Stimulated activated naive CD8-positive, alpha-beta T cell treated with anti-CD3 and anti-CD28 coated beads, Interleukin-15, amount 100 ng/mL, for 72 hours (primary cell): Measurements from ENCODE around the gene DDRGK1.
"Not testable (repeated sequence)": the region's sequence is repeated elsewhere in the genome, so short reads cannot be mapped to it uniquely, and the experiment has no call there.

Experiments used
- ATAC-seq: fragments of 150-1000 bp; cut with Tn5 transposase; 2 replicates; pipeline ENCODE4 v1.10.0; 2021; ENCODE audit warnings: mild to moderate bottlenecking, moderate library complexity
- DNase-seq, 2 donors: peaks; one replicate each; pipeline ENCODE4 v3.0.0; 2021 to 2022
- H3K27ac Mint-ChIP-seq, 2 donors: one replicate each; pipeline ENCODE4 v1.8.0; 2022; ENCODE audit warnings: mild to moderate bottlenecking in 2 of 2, mixed read lengths in 2 of 2, moderate library complexity in 2 of 2
- H3K27me3 Mint-ChIP-seq: one replicate; pipeline ENCODE4 v1.8.0; 2022; ENCODE audit warnings: mixed read lengths
- H3K4me1 Mint-ChIP-seq: one replicate; pipeline ENCODE4 v1.8.0; 2022; ENCODE audit warnings: mild to moderate bottlenecking, mixed read lengths
- H3K4me3 Mint-ChIP-seq, 2 donors: one replicate each; pipeline ENCODE4 v1.8.0; 2022; ENCODE audit warnings: mild to moderate bottlenecking in 2 of 2, mixed read lengths in 2 of 2, moderate library complexity in 1 of 2
- H3K9me3 Mint-ChIP-seq, 2 donors: one replicate each; pipeline ENCODE4 v1.8.0; 2022; ENCODE audit warnings: mixed read lengths in 2 of 2

Gene DDRGK1

DNA sequence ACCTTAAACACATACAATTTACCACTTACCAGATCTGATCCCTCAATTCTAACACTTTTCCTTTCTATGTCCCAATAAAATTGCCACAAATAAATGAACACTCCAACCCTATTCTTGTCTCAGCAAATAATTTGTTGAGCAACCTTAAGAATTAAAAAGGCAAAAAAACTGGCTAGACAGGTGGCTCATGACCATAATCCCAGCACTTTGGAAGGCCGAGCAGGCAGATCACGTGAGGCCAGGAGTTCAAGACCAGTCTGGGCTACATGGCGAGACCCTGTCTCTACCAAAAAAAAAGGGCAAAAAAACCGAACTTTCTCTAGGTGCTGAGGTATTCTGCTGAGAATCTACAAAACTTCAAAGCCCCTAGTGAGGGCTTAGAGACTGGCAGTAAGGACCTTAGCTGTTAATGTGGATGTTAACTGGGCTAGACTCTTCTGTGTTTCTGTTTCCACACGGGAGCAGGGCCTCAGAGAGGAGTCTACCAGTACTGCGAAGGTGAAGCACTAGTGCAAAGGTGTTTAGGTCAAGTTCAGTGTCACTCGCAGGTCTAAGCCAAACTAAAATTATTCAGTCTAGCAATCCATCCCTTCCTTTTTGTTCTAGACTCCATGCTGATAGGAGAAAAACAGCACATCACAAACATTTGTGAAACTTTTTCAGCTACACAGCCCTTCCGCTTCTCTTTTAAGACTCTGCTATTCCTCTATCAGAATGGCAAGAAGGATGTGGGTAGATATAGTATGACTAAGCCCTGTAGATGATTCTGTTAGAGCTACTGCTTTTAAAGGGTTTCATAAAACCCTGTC lies 47.5 kb downstream of the DDRGK1 start:
- peak overlapping the region; percentile 80 to 88 for H3K4me3 Mint-ChIP-seq
- H3K27me3 Mint-ChIP-seq: no peaks in the 10 kb centered on the region
- H3K4me1 Mint-ChIP-seq: peaks cover 73% of the 10 kb centered on the region
- H3K27ac Mint-ChIP-seq: peak overlapping the region; percentile 61 to 85
- no peaks in the 10 kb centered on the region for H3K9me3 Mint-ChIP-seq
- DNase-seq (no peak), ATAC-seq (peak; percentile 93)

DNA sequence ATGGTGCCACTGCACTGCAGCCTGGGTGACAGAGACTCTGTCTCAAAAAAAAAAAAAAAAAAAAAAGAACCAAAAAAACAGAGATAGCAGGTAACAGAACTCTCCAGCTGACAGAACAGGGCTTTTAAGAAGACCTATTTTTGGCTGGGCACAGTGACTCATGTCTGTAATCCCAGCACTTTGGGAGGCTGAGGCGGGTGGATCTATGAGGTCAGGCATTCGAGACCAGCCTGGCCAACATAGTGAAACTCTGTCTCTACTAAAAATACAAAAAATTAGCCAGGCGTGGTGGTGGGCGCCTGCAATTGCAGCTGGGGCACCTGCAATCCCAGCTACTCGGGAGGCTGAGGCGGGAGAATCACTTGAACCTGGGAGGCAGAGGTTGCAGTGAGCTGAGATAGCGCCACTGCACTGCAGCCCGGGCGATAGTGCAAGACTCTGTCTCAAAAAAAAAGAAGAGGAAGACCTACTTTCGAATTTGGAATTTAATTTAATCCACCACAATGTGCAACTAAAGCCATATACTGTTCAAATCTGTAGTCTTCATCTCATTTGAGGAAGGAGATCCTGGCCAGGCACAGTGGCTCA lies 52.3 kb downstream of the DDRGK1 start:
- H3K4me3 Mint-ChIP-seq, H3K27ac Mint-ChIP-seq, H3K9me3 Mint-ChIP-seq, ATAC-seq, H3K27me3 Mint-ChIP-seq, DNase-seq: not testable (repeated sequence)
- H3K4me1 Mint-ChIP-seq: peaks cover 86% of the 10 kb centered on the region

DNA sequence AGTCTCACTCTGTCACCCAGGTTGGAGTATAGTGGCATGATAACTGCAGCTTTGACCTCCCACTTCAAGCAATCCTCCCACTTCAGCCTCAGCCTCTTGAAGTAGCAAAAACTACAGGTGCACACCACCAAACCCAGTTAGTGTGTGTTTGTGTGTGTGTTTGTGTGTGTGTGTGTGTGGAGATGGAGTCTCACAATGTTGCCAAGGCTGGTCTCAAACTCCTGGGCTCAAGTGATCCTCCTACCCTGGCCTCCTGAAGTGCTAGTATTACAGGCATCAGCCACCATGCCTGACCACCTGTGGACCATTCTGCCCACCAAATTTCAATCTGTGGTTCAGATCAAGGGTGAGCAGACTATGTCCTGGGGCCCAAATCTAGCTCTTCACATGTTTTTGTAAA lies 53.6 kb downstream of the DDRGK1 start:
- no peaks in the 10 kb centered on the region for H3K27me3 Mint-ChIP-seq
- DNase-seq (no peak), ATAC-seq (no peak)
- no peaks in the 10 kb centered on the region for H3K9me3 Mint-ChIP-seq
- peak overlapping the region in 1 of 2 donors; percentile 42 for H3K27ac Mint-ChIP-seq
- H3K4me3 Mint-ChIP-seq: no peak overlapping the region
- H3K4me1 Mint-ChIP-seq: peaks cover 78% of the 10 kb centered on the region

DNA sequence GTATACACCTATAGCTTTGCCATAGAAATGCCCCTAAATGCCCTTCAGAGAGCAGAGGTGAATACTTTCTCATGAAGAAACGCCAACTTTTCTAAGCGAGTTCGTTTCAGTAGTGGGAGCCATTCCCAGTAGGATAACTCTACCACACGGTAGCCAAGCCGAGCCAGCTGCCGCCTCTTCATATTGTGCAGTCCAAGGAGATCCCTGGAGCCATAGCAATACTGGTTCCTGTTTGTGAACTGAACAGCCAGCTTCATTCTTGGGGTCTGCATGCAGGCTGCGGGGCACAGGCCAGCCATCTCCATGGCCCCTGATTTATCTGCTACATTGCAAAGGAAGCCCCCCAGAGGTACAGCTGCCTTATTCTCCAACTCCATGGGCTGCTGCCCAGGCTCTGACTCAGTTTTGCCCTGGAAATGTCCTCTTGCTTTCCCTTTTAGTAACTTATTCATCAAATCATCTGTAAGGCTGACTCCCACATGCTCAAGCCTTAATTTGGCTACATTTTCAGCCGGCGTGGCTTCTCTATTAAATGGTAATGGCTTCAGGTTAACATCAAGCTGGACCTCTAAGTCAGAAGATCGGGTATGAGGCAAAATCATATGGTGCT lies 57.6 kb downstream of the DDRGK1 start:
- peaks cover 40% of the 10 kb centered on the region for H3K4me1 Mint-ChIP-seq
- DNase-seq: no peak
- ATAC-seq: no peak
- H3K4me3 Mint-ChIP-seq: no peak overlapping the region
- no peak overlapping the region for H3K27ac Mint-ChIP-seq
- no peaks in the 10 kb centered on the region for H3K27me3 Mint-ChIP-seq
- no peaks in the 10 kb centered on the region for H3K9me3 Mint-ChIP-seq

DNA sequence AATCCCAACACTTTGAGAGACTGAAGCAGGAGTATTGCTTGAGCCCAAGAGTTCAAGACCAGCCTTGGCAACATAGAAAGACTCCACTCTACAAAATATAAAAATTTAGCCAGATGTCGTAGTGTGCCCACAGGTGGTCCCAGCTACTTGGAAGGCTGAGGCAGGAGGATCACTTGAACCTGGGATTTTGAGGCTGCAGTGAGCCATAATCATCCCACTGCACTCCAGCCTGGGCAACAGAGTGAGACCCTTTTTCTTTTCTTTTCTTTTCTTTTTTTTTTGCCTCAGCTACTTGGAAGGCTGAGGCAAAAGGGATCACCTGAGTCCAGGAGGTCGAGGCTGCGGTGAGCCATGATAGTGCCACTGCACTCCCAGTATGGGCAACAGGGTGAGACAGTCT lies 62.7 kb downstream of the DDRGK1 start:
- H3K27me3 Mint-ChIP-seq: no peaks in the 10 kb centered on the region
- H3K27ac Mint-ChIP-seq: no peak overlapping the region
- no peak overlapping the region for H3K4me3 Mint-ChIP-seq
- no peaks in the 10 kb centered on the region for H3K9me3 Mint-ChIP-seq
- peaks cover 14% of the 10 kb centered on the region for H3K4me1 Mint-ChIP-seq
- DNase-seq (no peak), ATAC-seq (no peak)
